Activated CD8-positive, alpha-beta memory T cell treated with anti-CD3 and anti-CD28 coated beads for 1 hour (primary cell): ENCODE results near the gene DUSP22.
"Not testable (repeated sequence)": the region's sequence is repeated elsewhere in the genome, so short reads cannot be mapped to it uniquely, and the experiment has no call there.

ENCODE experiments used
- DNase-seq, 2 donors: peaks; one replicate each; pipeline ENCODE4 v3.0.0-alpha.2; 2020; ENCODE audit warnings: low read depth in 1 of 2; ENCODE audit errors: extremely low read depth in 1 of 2

DUSP22 gene

DNA sequence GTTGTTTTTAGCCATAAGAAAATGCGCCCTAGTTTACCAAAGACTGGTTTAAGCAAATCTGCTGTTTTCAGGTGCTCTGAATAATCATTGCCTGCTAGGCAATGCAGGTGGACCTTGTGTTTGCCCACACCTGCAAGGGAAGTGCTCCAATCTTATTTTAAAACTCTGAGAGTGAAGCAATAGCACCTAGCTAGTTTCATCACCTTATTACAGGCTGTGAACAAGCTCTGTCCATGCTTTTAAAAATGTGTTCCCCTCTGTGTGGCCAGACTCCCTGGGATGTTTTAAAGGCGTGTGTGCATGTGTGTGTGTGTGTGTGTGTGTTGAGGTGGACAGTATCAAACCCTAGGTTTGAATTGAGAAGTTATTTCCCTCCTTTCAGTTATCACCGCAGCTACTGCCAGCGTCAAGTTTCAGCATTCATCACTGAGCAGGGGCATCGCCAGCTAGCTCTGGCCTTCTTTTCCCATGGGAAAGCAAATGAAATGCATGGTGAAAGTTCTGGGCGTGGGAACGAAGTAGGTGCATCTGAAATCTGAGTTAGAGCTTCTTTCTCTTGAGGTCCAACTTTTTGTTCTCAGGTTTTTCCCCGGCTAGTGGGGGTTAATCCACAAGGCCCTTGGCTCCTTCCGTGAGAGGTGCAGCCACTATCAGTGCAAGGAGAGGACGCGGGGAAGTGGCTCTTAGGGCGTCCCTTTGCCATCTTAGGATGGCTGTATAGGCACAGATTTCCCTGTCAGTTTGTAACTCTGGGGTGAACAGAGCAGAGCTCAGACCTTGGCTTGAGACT lies 30.8 kb downstream of the DUSP22 start:
- no peak for DNase-seq

DNA sequence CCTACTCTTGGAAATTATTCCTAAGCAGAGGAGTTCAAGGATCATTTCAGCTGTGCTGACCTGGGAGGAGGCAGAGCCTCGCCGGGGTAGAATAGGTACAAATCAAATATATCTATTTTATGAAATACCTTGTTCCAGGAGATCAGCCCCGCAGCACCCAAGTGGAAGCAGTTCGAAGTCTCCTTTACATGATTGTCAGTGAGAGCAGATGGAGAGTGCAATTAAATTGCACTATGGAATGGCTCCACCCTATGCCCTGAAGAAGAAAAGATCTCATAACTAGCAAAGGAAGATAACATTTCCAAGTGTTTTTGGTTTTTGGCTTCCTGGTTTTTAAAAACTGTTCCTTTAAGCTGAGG lies 31.4 kb downstream of the DUSP22 start:
- no peak for DNase-seq

DNA sequence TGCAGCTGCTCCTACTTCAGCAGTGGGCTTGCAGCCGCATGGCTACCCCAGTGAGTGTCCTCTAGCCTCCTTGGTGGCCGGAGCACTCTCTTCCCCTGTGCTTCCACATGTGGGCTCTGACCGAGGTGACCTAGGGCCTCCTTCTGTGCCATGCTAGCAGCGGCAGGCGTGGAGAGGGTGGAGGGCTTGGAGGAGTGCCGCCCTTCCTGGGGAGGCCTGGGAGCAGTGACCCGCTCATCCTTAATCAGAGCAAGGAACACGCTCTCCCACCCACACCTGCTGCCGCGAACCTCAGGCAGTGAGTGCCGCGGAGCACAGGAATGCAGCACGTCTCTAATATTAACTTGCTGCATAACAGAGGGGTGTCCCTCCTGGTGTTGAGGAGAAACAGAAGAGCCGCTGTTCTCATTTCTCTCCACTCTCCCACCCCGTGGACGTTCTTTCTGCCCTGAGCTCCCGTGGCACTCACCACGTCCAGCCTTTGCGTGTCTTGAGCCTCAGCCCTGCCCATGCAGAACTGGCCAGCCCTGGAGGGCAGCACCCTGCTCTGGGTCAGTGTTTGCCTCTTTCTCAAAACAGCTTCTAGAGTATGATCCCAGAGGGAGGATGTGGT lies 31.9 kb downstream of the DUSP22 start:
- DNase-seq = no peak

DNA sequence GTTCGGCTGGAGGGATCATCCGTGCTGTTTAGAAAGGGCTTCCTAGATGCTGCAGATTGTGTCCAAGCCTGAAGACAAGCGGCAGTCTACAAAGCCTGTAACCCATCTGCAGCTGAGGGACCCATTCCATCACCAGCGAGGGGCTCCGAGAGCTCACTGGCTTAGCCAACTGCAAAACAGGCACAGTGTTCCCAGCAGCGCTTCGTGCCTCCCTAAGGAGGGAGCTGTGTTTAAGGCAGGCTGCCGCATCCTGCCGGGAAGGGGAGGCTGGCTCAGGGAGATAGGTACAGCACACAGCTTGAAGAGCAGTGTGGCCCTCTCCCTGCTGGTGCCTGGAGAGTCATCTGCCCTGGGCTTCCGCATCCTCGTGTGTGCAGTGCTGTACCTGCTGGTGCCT lies 32.4 kb downstream of the DUSP22 start:
- DNase-seq = no peak

DNA sequence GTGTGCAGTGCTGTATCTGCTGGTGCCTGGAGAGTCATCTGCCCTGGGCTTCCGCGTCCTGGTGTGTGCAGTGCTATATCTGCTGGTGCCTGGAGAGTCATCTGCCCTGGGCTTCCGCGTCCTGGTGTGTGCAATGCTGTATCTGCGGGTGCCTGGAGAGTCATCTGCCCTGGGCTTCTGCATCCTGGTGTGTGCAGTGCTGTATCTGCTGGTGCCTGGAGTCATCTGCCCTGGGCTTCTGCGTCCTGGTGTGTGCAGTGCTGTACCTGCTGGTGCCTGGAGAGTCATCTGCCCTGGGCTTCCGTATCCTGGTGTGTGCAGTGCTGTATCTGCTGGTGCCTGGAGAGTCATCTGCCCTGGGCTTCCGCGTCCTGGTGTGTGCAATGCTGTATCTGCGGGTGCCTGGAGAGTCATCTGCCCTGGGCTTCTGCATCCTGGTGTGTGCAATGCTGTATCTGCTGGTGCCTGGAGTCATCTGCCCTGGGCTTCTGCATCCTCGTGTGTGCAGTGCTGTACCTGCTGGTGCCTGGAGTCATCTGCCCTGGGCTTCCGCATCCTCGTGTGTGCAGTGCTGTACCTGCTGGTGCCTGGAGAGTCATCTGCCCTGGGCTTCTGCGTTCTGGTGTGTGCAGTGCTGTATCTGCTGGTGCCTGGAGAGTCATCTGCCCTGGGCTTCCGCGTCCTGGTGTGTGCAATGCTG lies 33.0 kb downstream of the DUSP22 start:
- DNase-seq = not testable (repeated sequence)

DNA sequence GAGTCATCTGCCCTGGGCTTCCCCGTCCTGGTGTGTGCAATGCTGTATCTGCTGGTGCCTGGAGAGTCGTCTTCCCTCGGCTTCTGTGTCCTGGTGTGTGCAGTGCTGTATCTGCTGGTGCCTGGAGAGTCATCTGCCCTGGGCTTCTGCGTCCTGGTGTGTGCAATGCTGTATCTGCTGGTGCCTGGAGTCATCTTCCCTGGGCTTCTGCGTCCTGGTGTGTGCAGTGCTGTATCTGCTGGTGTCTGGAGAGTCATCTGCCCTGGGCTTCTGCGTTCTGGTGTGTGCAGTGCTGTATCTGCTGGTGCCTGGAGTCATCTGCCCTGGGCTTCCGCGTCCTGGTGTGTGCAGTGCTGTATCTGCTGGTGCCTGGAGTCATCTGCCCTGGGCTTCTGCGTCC lies 33.8 kb downstream of the DUSP22 start:
- not testable (repeated sequence) for DNase-seq

DNA sequence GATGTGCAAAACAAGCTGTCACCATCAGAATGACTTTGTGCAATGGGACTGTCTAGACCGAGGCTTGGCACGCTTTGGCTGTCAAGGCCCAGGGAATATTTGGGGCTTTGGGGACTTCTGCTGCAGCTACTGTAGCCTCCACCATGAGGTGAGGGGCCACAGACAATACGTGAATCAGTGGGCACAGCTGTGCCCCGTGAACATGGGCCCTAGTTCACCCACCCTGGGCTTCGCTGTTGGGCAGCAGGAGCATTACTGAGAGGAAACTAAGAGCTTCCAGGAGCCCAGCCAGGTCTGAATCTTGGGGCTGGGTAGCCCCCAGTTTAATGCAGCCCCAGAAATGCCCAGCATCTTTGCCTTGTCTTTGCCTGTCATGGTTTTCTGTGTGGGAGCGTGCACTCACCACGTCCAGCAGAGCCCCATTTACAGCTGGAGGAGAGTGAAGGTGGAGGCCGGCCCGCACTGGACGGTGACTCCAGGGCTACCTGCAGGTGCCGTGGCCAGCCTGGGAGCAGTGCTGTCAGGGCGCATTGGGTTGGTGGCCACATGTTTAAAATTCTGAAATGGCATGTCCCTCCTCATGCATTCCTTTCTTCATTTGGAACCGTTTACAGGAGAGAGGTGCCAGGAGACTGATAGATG lies 34.7 kb downstream of the DUSP22 start:
- no peak for DNase-seq

DNA sequence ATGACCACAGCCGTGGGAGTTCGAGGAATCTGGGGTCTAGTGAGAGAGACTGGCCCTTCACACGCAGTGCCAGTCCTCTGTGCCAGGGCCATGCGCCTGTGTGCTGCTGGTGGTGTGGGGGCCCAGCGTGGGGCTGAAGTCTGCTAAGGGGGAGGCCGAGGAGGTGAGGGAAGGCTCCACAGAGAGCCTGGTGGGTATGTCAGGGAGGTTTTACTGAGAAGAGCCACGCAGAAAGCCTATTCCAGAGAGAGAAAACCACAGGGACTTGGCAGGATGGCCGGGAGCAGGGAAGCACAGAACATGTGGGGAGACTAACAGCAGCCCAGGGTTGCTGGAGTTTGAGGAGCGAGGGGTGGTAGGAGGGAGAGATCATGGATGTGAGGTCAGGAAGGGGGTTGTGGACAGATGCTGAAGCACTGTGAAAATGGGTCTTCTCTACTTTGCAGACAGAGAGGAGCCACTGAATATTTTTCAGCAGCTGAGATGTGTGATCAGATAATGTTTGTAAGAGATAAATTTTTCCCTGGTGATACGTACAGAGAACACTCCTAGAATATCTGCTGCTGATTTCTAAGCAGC lies 35.3 kb downstream of the DUSP22 start:
- no peak for DNase-seq

DNA sequence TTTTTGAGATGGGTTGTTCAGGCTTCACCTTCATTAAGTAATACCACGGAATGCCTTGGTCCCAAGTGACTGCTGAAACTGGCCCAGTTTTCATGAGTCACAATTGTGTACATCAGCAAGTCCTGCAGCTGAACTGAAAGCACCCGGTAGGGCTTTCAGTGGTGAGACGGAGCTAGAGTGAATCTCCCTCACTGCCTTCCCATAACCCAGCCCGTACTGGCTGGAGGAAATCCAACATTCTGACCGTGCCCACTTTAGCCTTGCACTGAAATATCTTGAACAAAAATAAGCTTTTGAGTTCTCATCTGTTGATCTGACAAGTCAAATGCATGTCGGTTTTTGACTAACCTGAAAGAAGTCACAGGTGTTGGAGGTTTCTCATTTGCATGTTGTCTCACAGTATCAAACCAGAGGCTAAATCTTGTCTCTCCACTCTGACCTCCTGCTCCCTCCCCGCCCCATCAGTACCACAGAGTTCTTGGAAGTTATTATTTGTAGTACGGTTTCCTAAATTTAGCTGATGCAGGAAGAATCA lies 35.9 kb downstream of the DUSP22 start:
- DNase-seq = no peak

DNA sequence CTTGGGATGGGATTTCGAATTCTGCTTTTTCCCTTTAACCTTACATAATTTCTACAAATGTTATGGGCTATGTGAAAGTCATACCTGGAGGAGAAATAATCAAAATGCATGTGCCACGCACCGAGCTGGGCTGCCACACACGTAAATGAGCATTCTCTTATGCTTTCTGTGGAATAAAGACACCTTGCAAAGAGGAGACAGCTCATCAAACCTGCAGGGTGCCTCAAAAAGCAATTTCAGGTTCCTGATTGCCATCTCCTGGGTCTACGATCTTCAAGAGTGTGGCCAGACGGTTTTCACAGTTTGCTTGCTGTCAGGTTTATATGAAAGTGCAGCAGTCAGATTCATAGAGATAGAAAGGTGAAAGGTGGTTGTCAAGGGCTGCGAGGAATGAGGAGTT lies 36.6 kb downstream of the DUSP22 start:
- DNase-seq = no peak

DNA sequence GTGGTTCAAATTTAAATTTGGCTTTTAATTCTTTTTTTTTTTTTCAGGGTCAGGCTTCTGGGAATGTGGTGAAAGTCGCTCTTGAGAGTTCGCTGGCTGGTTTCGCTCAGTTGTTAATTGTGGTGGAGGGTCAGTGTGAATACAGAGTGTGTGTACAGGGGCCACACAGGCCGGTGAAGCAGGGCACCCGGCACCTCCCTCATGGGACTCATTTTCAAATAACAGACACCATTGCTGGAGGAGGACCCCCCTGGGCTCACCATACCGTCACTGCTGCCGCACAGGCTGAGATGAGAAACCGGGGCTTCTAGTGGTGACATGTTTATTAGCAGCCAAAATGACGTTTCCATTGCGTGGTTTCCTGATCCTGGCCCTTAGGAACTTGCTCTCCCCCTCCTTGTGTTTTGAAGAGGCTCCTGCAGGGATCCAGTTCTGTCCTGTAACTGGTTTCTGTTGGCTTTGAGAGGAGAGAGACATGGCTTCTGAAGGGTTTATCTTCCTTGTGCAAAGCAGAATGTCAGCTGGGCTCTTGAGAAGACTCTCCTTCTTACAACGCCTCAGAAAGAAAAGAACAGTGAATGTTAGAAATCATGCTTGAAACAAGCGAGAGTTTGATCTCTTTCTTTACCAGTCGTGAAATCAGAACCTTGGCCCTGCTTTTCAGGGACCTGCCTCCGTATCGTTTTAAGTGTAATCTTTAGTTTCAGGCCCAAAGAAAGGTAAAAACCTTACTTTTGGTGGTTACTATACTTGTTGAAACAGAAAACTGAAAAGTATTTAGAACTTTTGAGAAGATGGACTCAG lies 37.8 kb downstream of the DUSP22 start:
- no peak for DNase-seq

DNA sequence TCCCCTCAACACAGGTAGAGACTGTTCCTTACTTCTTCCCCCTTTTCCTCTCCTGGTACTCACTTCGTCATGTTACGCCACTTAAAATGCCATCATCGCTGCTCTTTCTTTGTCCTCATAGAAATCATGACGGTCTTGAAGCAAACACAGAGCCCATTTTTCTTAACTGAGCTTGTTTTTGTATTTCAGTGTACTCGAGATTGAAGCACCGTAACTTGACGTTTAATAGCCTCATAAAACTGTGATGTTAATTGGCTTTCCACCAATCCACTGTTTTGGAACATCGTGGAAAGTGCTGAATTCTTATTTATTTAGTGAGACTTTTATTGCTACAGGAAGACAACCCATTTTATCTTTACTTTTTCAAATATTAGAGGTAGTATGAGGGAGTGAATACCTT lies 38.7 kb downstream of the DUSP22 start:
- DNase-seq = no peak

DNA sequence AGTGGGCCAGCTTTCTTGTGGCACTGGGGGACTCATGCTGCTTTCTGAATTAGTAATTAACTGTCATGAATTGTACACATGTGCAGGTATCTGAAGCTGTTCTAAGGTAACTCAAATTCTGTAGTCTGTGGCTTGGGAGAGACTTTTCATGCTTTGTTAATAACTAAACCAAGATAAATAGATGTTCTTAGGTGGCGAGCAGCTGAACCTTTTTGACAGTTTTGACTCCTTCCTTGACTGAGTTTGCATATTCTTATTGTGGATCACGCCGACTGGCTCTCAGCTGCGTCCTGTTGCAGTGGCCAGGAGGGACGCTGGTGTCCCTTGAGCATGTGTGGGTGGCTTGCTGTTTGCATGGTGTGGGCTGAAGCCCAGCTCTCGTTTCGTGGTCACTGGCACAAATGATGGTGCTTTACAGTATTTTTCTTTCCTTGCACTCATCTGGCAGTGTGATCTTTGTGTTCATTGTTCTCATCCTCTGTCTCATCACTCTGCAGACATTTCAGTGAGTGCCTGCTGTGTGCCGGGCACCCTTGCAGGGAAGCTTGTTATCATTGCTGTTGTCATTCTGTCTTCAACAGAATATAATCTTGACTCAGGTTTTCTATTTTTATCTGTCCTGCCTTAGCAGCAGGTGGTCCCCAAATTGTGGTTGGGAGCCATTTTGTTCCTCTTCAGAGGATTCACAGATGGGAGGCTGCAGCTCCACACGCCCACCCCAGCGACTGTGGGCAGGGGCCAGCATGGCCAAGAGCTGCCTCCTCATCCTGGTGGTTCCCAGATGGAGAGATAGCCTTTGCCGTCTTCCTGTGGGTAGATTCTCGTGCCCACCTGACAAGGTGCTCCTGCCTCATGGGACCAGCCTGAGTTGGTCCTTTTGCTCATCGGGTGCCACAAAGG lies 39.6 kb downstream of the DUSP22 start:
- DNase-seq = no peak

DNA sequence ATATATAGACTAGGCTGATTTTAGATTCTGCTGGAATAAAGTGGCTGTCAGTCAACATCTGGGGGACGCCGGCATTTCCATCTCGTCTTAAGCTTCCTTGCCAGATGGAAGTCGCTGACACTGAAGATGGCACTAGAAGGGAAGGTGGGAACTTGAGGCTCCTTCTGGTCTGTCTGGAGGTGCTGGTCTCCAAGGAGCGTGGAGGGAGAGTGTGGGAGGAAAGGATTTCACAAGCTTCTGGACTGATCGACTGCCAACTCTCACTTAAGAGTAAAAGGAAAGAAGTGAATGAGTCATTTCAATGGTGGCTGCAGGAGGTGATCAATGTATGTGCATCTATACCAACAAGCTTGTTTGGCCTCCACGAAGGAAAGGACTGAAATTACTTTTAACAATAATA lies 40.4 kb downstream of the DUSP22 start:
- DNase-seq = no peak

DNA sequence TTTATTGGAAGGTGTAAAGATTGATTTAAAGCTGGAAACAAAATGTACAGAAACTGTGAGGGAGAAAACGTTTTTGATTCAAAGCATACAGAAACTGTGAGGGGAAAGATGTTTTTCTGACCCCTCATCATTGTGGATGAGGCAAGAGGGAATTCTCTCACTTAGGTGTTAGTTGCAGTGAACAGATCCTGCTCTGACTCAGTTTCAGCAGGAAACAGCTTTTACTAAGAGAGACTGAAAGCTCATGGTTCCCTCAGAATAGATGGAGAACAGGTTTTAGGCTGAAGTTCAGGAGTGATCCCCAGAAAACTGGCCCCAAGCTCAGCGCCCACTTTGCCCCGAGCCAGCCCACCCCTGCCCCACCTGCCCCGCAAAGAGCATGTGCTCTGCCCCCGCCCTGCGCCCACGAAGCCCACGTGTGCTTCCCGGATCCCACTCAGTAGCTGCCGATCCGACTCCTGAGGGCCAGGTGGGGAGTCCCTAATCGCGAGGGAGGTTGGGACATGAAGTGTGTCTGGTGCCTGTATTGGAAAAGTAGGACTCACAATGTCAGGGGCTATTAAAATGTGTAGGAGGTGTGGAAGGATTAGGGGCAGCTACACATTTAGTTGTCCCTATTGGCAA lies 41.2 kb downstream of the DUSP22 start:
- DNase-seq = no peak

DNA sequence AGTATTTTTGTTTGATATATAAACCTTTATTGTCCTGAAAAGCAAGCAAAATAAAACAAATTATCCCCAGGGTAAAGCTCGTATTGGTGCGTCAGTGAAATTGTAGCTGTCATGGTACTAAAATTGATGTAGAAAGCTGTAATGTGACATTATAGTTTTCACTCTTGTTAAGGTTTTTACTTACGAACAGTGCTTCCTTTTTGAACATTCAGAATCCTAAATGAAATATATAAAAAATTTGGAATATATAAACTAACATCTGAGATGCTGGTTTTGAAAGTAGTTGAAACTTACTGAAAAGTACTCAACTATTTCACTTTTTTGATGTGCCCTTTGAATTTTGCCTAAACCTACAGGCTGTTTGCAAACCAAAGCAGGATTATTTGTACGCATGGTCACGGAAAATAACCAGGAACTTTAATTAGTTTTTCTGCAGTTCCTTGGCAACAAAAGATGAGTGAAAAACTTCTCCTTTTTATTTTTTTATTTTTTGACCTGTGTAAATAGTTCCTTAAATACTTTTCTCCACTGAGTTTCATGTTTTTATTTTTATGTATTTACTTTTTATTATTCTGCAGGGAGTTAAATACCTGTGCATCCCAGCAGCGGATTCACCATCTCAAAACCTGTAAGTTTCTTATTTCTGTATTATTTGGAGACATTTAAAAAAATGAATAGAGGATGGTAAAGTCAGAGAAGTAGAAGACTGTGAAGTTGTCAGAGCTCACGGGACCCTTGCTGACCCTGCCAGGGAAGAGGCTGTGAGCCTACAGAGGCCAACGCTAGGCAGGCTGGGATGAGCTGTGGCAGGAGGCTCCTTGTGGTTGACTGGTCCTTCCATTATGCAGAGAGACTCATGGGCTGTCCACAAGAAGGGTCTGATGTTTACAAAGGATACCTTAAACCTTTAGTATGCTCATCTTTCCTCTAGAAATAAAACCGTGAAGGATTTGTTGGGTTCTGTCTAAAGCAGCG lies 42.5 kb downstream of the DUSP22 start:
- no peak for DNase-seq

DNA sequence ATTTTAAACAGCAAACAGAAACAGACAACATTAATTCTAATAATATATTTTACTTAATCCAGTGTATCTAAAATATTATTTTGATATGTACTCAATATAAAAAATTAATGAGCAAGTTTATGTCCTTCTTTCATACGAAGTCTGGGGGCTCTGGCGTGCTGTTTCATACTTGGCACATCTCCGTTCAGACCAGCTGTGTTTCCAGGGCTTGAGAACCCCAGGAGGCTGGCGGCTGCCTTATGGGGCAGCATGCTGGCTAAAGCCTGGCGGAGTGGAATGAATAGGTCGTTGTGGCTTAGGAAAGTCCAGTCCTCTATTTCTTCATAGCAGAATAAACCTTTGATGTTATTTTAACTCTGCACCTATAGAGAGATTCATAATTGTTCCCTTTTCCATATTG lies 43.3 kb downstream of the DUSP22 start:
- DNase-seq = no peak
